NB4 (cell line): Measurements from ENCODE around the gene FLOT2.

Experiments
- DNase-seq: peaks from one replicate; pipeline ENCODE4 v3.0.0; 2010; ENCODE audit warnings: low read depth
- H3K4me3 ChIP-seq: one replicate; pipeline ENCODE4 v1.5.1; 2011; ENCODE audit warnings: mild to moderate bottlenecking, low read depth, low read length, moderate library complexity
- CTCF ChIP-seq: IDR thresholded peaks from one replicate; pipeline ENCODE4 v1.5.1; 2012; ENCODE audit warnings: low read depth, low read length
- MAX ChIP-seq: IDR thresholded peaks from 2 replicates; pipeline ENCODE4 v1.6.1; 2011; ENCODE audit warnings: low read depth, low read length
- MYC ChIP-seq: IDR thresholded peaks from 2 replicates; pipeline ENCODE4 v1.6.1; 2011; ENCODE audit warnings: low read depth, low read length
- POLR2A ChIP-seq: IDR thresholded peaks from 2 replicates; pipeline ENCODE4 v1.6.1; 2011; ENCODE audit warnings: mild to moderate bottlenecking; ENCODE audit not compliant: insufficient read length; ENCODE audit errors: extremely low read depth

FLOT2 gene

GRCh38 chr17:28896884-28897768 lies at the start of gene FLOT2:
Gene FLOT2, minus strand, starts transcription at chr17:28897733. Its CDS starts 159 bp downstream, at chr17:28897574.
- peak within 1 kb of the TSS; percentile 67 for H3K4me3 ChIP-seq
- DNase-seq = peak; percentile 81
- TF ChIP-seq MYC = peak; percentile 21; the same call in 1 of the 2 replicates
- TF ChIP-seq POLR2A = peak; percentile 74
- TF ChIP-seq MAX = 0 out of 2 replicates have a peak, but pooled peaks have one; percentile 9
- TF ChIP-seq CTCF = peak; percentile 20

GRCh38 chr17:28946239-28946638 lies 48.7 kb upstream of the FLOT2 start:
- H3K4me3 ChIP-seq = no peak overlapping the region
- no peak for DNase-seq
- no peak for TF ChIP-seq MAX
- TF ChIP-seq MYC = no peak
- TF ChIP-seq POLR2A = no peak
- TF ChIP-seq CTCF = no peak

- H3K4me3 ChIP-seq = no peak overlapping the region
- TF ChIP-seq MYC (no peak), MAX (no peak), CTCF (no peak), POLR2A (no peak)
- no peak for DNase-seq
These were observed 47.6 kb upstream of the FLOT2 start for GRCh38 chr17:28944862-28945741.

GRCh38 chr17:28944343-28944742 lies 46.8 kb upstream of the FLOT2 start:
- no peak overlapping the region for H3K4me3 ChIP-seq
- no peak for TF ChIP-seq CTCF
- no peak for TF ChIP-seq MYC
- no peak for DNase-seq

GRCh38 chr17:28942925-28943324 lies 45.4 kb upstream of the FLOT2 start:
- DNase-seq = no peak
- no peak overlapping the region for H3K4me3 ChIP-seq
- TF ChIP-seq POLR2A (no peak), MYC (no peak), MAX (no peak), CTCF (no peak)
